Bone marrow (tissue), 2 donors: ENCODE results near the gene ZNF581.

ENCODE experiments used
- DNase-seq, 2 donors: peaks; one replicate each; lab custom pipeline; 2025; lab: John Stamatoyannopoulos, UW

ZNF581 gene

GRCh38 chr19:55643003-55643886 lies at the start of gene ZNF581:
Gene ZNF581, plus strand, starts transcription at chr19:55643649. Its CDS starts 923 bp downstream, at chr19:55644572.
- DNase-seq = peak; percentile 66 to 68

- no peak for DNase-seq
Measured at GRCh38 chr19:55594996-55595545, 48.4 kb upstream of the ZNF581 start.

GRCh38 chr19:55596304-55596703 lies 47.1 kb upstream of the ZNF581 start:
- DNase-seq = no peak

- no peak for DNase-seq
Measured at GRCh38 chr19:55597501-55597921, 45.9 kb upstream of the ZNF581 start.

GRCh38 chr19:55598034-55598433 lies 45.4 kb upstream of the ZNF581 start:
- no peak for DNase-seq

GRCh38 chr19:55598719-55599467 lies 44.6 kb upstream of the ZNF581 start:
- DNase-seq = peak; percentile 94 to 99

- DNase-seq = peak; percentile 97 to 100
Measured at GRCh38 chr19:55599468-55599841, 44.0 kb upstream of the ZNF581 start, which contains the start of gene FIZ1. Gene FIZ1, minus strand, starts transcription at chr19:55599517. Its CDS starts 1,652 bp downstream, at chr19:55597865.

GRCh38 chr19:55599842-55600661 lies 43.4 kb upstream of the ZNF581 start, which contains the start of gene ZNF524:
Gene ZNF524, plus strand, starts transcription at chr19:55600288. Its CDS starts 1,825 bp downstream, at chr19:55602113.
- peak; percentile 95 to 96 for DNase-seq

GRCh38 chr19:55600662-55601028 lies 42.8 kb upstream of the ZNF581 start:
- no peak for DNase-seq

- no peak for DNase-seq
Measured at GRCh38 chr19:55601084-55601483, 42.4 kb upstream of the ZNF581 start.

GRCh38 chr19:55602104-55603001 lies 41.1 kb upstream of the ZNF581 start:
- DNase-seq = no peak

GRCh38 chr19:55603115-55603514 lies 40.3 kb upstream of the ZNF581 start:
- DNase-seq = no peak

- DNase-seq = no peak
Measured at GRCh38 chr19:55603581-55604292, 39.7 kb upstream of the ZNF581 start.

GRCh38 chr19:55605207-55605636 lies 38.2 kb upstream of the ZNF581 start:
- DNase-seq = peak; percentile 85 to 89

GRCh38 chr19:55605637-55606470 lies 37.6 kb upstream of the ZNF581 start, which contains the start of gene ZNF865:
Gene ZNF865, plus strand, starts transcription at chr19:55605647. Its CDS starts 7,972 bp downstream, at chr19:55613619.
- peak; percentile 48 to 75 for DNase-seq

GRCh38 chr19:55606471-55606787 lies 37.0 kb upstream of the ZNF581 start:
- DNase-seq = no peak

- DNase-seq = no peak
Measured at GRCh38 chr19:55606817-55607216, 36.6 kb upstream of the ZNF581 start.

- no peak for DNase-seq
Measured at GRCh38 chr19:55609326-55609725, 34.1 kb upstream of the ZNF581 start.
